PFSK-1 (cell line): ENCODE results near the gene ST6GAL2.

Experiments
- FOXP2 ChIP-seq: optimal IDR thresholded peaks from 2 replicates; pipeline ENCODE3; 2011; ENCODE audit warnings: borderline replicate concordance, control low read depth, inconsistent platforms; ENCODE audit not compliant: insufficient read depth; ENCODE audit errors: extremely low read length, extremely low read depth
- POLR2AphosphoS5 ChIP-seq: IDR thresholded peaks from 2 replicates; pipeline ENCODE4 v1.6.1; 2012; ENCODE audit warnings: low read depth, mild to moderate bottlenecking, control low read depth, low read length, moderate library complexity
- SIN3A ChIP-seq: IDR thresholded peaks from 2 replicates; pipeline ENCODE4 v1.6.1; 2012; ENCODE audit warnings: mild to moderate bottlenecking, low read length, moderate library complexity, borderline replicate concordance; ENCODE audit not compliant: insufficient read depth
- TAF1 ChIP-seq: IDR thresholded peaks from 2 replicates; pipeline ENCODE4 v1.6.1; 2012; ENCODE audit warnings: low read length, control low read depth, borderline replicate concordance; ENCODE audit not compliant: insufficient read depth
- TF ChIP-seq, protein P1 (sequence below), 2 experiments: IDR thresholded peaks; 2 replicates each; pipeline versions ENCODE4 v1.6.1 to v1.8.0; 2011 to 2012; ENCODE audit warnings: low read depth in 2 of 2, low read length in 2 of 2, control low read depth in 1 of 2, inconsistent platforms in 1 of 2, mild to moderate bottlenecking in 1 of 2, moderate library complexity in 1 of 2; ENCODE audit not compliant: insufficient read depth in 1 of 2

ST6GAL2 gene

DNA sequence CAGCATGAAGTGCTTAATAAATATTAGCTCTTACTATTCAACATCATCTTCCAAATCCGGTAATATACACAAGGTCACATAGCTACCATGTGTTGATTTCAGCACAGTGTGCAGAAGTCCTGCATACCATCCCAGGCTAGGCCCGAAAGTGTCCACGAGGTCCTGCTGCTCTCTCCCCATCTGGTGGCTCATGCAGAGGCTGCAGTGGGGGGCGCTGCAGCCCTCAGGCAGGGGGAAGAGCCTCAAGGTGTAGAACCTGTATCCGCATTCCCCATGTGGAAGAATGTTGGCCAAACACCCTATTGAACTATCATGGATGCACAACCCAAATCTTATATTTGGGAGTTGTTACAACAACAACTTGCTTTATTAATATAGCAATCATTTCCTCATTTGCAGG is 88.5 kb downstream of the ST6GAL2 start:
- TF ChIP-seq SIN3A (no peak), FOXP2 (no peak), POLR2AphosphoS5 (no peak), TAF1 (no peak)
- TF ChIP-seq, protein P1, sequence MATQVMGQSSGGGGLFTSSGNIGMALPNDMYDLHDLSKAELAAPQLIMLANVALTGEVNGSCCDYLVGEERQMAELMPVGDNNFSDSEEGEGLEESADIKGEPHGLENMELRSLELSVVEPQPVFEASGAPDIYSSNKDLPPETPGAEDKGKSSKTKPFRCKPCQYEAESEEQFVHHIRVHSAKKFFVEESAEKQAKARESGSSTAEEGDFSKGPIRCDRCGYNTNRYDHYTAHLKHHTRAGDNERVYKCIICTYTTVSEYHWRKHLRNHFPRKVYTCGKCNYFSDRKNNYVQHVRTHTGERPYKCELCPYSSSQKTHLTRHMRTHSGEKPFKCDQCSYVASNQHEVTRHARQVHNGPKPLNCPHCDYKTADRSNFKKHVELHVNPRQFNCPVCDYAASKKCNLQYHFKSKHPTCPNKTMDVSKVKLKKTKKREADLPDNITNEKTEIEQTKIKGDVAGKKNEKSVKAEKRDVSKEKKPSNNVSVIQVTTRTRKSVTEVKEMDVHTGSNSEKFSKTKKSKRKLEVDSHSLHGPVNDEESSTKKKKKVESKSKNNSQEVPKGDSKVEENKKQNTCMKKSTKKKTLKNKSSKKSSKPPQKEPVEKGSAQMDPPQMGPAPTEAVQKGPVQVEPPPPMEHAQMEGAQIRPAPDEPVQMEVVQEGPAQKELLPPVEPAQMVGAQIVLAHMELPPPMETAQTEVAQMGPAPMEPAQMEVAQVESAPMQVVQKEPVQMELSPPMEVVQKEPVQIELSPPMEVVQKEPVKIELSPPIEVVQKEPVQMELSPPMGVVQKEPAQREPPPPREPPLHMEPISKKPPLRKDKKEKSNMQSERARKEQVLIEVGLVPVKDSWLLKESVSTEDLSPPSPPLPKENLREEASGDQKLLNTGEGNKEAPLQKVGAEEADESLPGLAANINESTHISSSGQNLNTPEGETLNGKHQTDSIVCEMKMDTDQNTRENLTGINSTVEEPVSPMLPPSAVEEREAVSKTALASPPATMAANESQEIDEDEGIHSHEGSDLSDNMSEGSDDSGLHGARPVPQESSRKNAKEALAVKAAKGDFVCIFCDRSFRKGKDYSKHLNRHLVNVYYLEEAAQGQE (IDR thresholded peaks at IDR 0.05; ENCODE audit: insufficient read depth in 1 of 2, low read depth in 2 of 2, low read length in 2 of 2) = no peak

DNA sequence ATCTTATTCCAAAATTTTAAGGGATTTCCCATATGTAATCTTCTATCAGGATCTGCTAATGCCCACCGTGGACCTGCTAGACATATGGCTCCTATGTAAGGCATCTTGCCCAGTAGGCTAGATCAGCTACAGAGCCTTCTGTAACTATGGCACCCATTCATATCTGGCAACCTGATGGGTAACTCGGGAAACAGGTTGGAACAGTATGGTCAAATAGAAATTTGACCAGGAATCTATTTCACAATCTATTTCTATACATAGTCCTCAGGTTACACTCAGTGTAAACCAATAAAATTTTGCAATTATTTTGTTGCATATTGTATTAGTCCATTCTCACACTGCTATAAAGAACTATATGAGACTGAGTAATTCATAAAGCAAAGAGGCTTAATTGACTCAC is 93.3 kb downstream of the ST6GAL2 start:
- TF ChIP-seq TAF1 (no peak), POLR2AphosphoS5 (no peak), SIN3A (no peak), FOXP2 (no peak)
- TF ChIP-seq, protein P1 (IDR thresholded peaks at IDR 0.05; ENCODE audit: insufficient read depth in 1 of 2, low read depth in 2 of 2, low read length in 2 of 2) = no peak

DNA sequence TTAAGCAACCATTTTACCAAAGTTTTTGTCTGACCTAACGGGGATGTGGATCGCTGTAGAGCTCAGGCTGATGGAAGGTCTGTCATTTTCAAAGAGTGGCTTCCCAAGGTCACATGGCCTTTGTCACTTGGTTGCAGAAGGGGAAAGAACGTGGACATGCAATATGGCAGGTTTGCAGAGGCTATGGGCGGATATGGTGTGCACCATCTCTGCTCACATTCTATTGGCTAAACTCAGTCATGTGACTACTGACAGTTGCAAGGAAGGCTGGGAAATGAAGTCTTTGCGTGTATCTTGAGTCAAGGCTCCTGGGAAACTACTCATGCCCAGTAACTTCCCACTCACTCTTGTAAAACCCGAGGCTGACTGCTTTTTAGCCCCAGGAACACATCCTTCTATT is 96.8 kb downstream of the ST6GAL2 start:
- TF ChIP-seq, protein P1 (IDR thresholded peaks at IDR 0.05; ENCODE audit: insufficient read depth in 1 of 2, low read depth in 2 of 2, low read length in 2 of 2) = no peak
- no peak for TF ChIP-seq TAF1
- TF ChIP-seq SIN3A = no peak
- no peak for TF ChIP-seq POLR2AphosphoS5
- no peak for TF ChIP-seq FOXP2

DNA sequence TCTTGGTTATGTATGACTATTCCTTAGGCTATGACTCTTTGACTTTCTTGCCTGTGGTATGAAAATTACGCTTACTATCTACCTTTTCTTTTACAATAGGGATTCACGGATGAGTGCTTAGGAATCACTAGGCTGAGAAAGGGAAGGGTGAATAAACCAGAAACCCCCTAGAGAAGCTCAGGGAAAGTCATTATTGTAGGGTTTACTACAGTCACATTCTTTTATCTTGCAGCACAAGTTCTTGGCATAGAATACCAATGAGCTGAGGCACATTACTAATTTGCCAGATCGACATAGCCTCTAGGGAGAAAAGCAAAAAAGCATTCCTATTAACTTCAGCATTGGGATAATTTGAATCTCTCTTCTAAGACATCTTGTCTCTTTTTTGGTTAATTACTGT is 103.3 kb downstream of the ST6GAL2 start:
- TF ChIP-seq SIN3A (no peak), TAF1 (no peak), POLR2AphosphoS5 (no peak), FOXP2 (no peak)
- TF ChIP-seq, protein P1 (IDR thresholded peaks at IDR 0.05; ENCODE audit: insufficient read depth in 1 of 2, low read depth in 2 of 2, low read length in 2 of 2) = no peak

DNA sequence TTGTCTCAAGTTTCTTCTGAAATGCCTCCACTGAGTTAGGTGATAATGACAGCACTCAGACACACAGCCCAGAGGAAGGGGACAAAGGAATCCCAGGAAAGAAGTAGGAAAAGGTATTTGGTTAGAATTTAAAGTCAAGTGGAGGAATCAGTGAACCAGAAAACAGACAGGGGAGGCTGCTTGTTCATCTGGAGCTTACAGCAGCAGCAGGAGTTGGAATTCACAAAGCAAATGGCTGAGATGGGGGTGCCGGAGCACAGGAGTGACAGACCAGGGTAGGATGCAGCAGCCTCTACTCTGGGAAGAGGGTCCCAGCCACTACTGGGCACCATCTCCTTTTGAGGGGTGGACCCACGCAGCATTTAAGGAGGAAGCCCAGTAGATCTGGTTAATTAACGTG is 104.8 kb downstream of the ST6GAL2 start:
- TF ChIP-seq, protein P1 (IDR thresholded peaks at IDR 0.05; ENCODE audit: insufficient read depth in 1 of 2, low read depth in 2 of 2, low read length in 2 of 2) = no peak
- no peak for TF ChIP-seq SIN3A
- TF ChIP-seq POLR2AphosphoS5 = no peak
- no peak for TF ChIP-seq FOXP2
- TF ChIP-seq TAF1 = no peak
